ENCODE measurements around the gene ASAP2.

Gene ASAP2

GRCh38 chr2:9258953-9259399 is 52.4 kb downstream of the ASAP2 start:
- no peak overlapping the region for H3K4me3 ChIP-seq (ENCODE audit: low read depth, low read length, poor library complexity, severe bottlenecking)
- peaks cover 6% of the 10 kb centered on the region for H3K27me3 ChIP-seq (ENCODE audit: insufficient read depth, low read length)
- H3K9ac ChIP-seq (ENCODE audit: low read length) = no peak overlapping the region
- no peak overlapping the region for H3K27ac ChIP-seq (ENCODE audit: low read depth, low read length, poor library complexity, severe bottlenecking)
- H3K9me3 ChIP-seq (ENCODE audit: low read length) = no peaks in the 10 kb centered on the region
- H3K4me1 ChIP-seq (ENCODE audit: insufficient read depth, low read length, severe bottlenecking) = no peaks in the 10 kb centered on the region
- no peaks in the 10 kb centered on the region for H4K20me1 ChIP-seq (ENCODE audit: insufficient read depth, low read length)
- H3K79me2 ChIP-seq (ENCODE audit: insufficient read depth, low read length) = no peaks in the 10 kb centered on the region
- H2AFZ ChIP-seq (ENCODE audit: low read length) = no peak overlapping the region
- no peak for TF ChIP-seq EZH2 (IDR thresholded peaks at IDR 0.05; ENCODE audit: borderline replicate concordance, low read length)
- H3K4me2 ChIP-seq (ENCODE audit: low read length) = no peak overlapping the region
- no peaks in the 10 kb centered on the region for H3K36me3 ChIP-seq (ENCODE audit: insufficient read depth, low read length)
- no peaks in the 10 kb centered on the region for H3F3A ChIP-seq (ENCODE audit: insufficient read depth, low read length)
- no peaks in the 10 kb centered on the region for H3K9me2 ChIP-seq (ENCODE audit: low read depth, low read length)

GRCh38 chr2:9260464-9260918 is 53.9 kb downstream of the ASAP2 start:
- Histone ChIP-seq H3K9me2 (ENCODE audit: low read depth, low read length) (no peaks in the 10 kb centered on the region), H3F3A (ENCODE audit: insufficient read depth, low read length) (no peaks in the 10 kb centered on the region), H3K4me1 (ENCODE audit: insufficient read depth, low read length, severe bottlenecking) (no peaks in the 10 kb centered on the region), H3K36me3 (ENCODE audit: insufficient read depth, low read length) (no peaks in the 10 kb centered on the region), H3K27ac (ENCODE audit: low read depth, low read length, poor library complexity, severe bottlenecking) (no peak overlapping the region), H4K20me1 (ENCODE audit: insufficient read depth, low read length) (no peaks in the 10 kb centered on the region), H3K79me2 (ENCODE audit: insufficient read depth, low read length) (no peaks in the 10 kb centered on the region), H3K9me3 (ENCODE audit: low read length) (no peaks in the 10 kb centered on the region), H3K4me2 (ENCODE audit: low read length) (no peak overlapping the region), H3K27me3 (ENCODE audit: insufficient read depth, low read length) (peaks cover 6% of the 10 kb centered on the region), H2AFZ (ENCODE audit: low read length) (no peak overlapping the region), H3K9ac (ENCODE audit: low read length) (no peak overlapping the region), H3K4me3 (ENCODE audit: low read depth, low read length, poor library complexity, severe bottlenecking) (no peak overlapping the region)
- TF ChIP-seq CTCF (IDR thresholded peaks at IDR 0.05; ENCODE audit: low read length) = no peak
- TF ChIP-seq EZH2 (IDR thresholded peaks at IDR 0.05; ENCODE audit: borderline replicate concordance, low read length) = no peak

- H3K27me3 ChIP-seq (ENCODE audit: insufficient read depth, low read length) = peaks cover 6% of the 10 kb centered on the region
- no peak overlapping the region for H2AFZ ChIP-seq (ENCODE audit: low read length)
- no peaks in the 10 kb centered on the region for H4K20me1 ChIP-seq (ENCODE audit: insufficient read depth, low read length)
- no peak overlapping the region for H3K4me2 ChIP-seq (ENCODE audit: low read length)
- H3K9ac ChIP-seq (ENCODE audit: low read length) = no peak overlapping the region
- no peaks in the 10 kb centered on the region for H3K4me1 ChIP-seq (ENCODE audit: insufficient read depth, low read length, severe bottlenecking)
- no peaks in the 10 kb centered on the region for H3F3A ChIP-seq (ENCODE audit: insufficient read depth, low read length)
- no peaks in the 10 kb centered on the region for H3K9me3 ChIP-seq (ENCODE audit: low read length)
- no peaks in the 10 kb centered on the region for H3K9me2 ChIP-seq (ENCODE audit: low read depth, low read length)
- no peak overlapping the region for H3K27ac ChIP-seq (ENCODE audit: low read depth, low read length, poor library complexity, severe bottlenecking)
- no peaks in the 10 kb centered on the region for H3K36me3 ChIP-seq (ENCODE audit: insufficient read depth, low read length)
- TF ChIP-seq CTCF (IDR thresholded peaks at IDR 0.05; ENCODE audit: low read length) = no peak
- no peak for TF ChIP-seq EZH2 (IDR thresholded peaks at IDR 0.05; ENCODE audit: borderline replicate concordance, low read length)
- no peak overlapping the region for H3K4me3 ChIP-seq (ENCODE audit: low read depth, low read length, poor library complexity, severe bottlenecking)
- no peaks in the 10 kb centered on the region for H3K79me2 ChIP-seq (ENCODE audit: insufficient read depth, low read length)
Observed at GRCh38 chr2:9261231-9261883, 54.7 kb downstream of the ASAP2 start.

- no peak overlapping the region for H3K9ac ChIP-seq (ENCODE audit: low read length)
- TF ChIP-seq EZH2 (IDR thresholded peaks at IDR 0.05; ENCODE audit: borderline replicate concordance, low read length) = no peak
- TF ChIP-seq CTCF (IDR thresholded peaks at IDR 0.05; ENCODE audit: low read length) = no peak
- H3K27ac ChIP-seq (ENCODE audit: low read depth, low read length, poor library complexity, severe bottlenecking) = no peak overlapping the region
- no peaks in the 10 kb centered on the region for H4K20me1 ChIP-seq (ENCODE audit: insufficient read depth, low read length)
- no peak overlapping the region for H3K4me2 ChIP-seq (ENCODE audit: low read length)
- peaks cover 6% of the 10 kb centered on the region for H3K27me3 ChIP-seq (ENCODE audit: insufficient read depth, low read length)
- H3K9me3 ChIP-seq (ENCODE audit: low read length) = no peaks in the 10 kb centered on the region
- no peaks in the 10 kb centered on the region for H3K4me1 ChIP-seq (ENCODE audit: insufficient read depth, low read length, severe bottlenecking)
- no peaks in the 10 kb centered on the region for H3K9me2 ChIP-seq (ENCODE audit: low read depth, low read length)
- no peaks in the 10 kb centered on the region for H3K36me3 ChIP-seq (ENCODE audit: insufficient read depth, low read length)
- H3K79me2 ChIP-seq (ENCODE audit: insufficient read depth, low read length) = no peaks in the 10 kb centered on the region
- no peak overlapping the region for H2AFZ ChIP-seq (ENCODE audit: low read length)
- H3K4me3 ChIP-seq (ENCODE audit: low read depth, low read length, poor library complexity, severe bottlenecking) = no peak overlapping the region
- H3F3A ChIP-seq (ENCODE audit: insufficient read depth, low read length) = no peaks in the 10 kb centered on the region
Observed at GRCh38 chr2:9262671-9263171, 56.1 kb downstream of the ASAP2 start.
